Stimulated activated CD8-positive, alpha-beta memory T cell treated with anti-CD3 and anti-CD28 coated beads, Interleukin-15, amount 100 ng/mL, for 4 hours (primary cell): ENCODE measurements around the gene PPP2R3C.
"Not testable (repeated sequence)": the region's sequence is repeated elsewhere in the genome, so short reads cannot be mapped to it uniquely, and the experiment has no call there.

Experiments used
- DNase-seq, 2 donors: peaks; one replicate each; pipeline ENCODE4 v3.0.0-alpha.2; 2020; ENCODE audit warnings: low read depth in 2 of 2

The PPP2R3C gene

GRCh38 chr14:35121887-35122695 is at the start of gene PPP2R3C, which contains the start of gene PRORP:
PPP2R3C (minus strand) TSS chr14:35121990; CDS start chr14:35121959, 31 bp downstream.
PRORP (plus strand) TSS chr14:35122552; CDS start chr14:35123246, 694 bp downstream.
- DNase-seq, result peak; percentile 70 to 76

DNA sequence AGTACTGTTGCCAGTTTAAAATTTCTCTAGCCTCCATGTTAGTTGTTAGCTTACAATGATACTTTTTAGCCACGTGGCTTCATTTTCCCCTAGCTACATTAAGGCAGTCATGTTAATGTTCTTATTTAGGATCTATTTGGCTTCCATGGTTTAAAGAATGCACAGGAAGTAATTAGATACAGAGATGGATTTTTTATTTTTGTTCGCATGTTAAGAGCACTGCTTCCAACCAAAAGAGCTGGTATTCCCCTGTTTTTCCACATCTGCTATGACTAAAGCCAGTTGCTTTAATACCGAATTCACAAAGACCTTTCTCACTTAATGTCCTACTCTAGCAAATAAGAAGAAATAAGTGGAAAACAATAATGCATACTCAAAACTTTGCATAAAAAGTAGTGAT is 45.7 kb upstream of the PPP2R3C start:
- no peak for DNase-seq

- no peak for DNase-seq
Measured at GRCh38 chr14:35164849-35165248, 43.1 kb upstream of the PPP2R3C start.

DNA sequence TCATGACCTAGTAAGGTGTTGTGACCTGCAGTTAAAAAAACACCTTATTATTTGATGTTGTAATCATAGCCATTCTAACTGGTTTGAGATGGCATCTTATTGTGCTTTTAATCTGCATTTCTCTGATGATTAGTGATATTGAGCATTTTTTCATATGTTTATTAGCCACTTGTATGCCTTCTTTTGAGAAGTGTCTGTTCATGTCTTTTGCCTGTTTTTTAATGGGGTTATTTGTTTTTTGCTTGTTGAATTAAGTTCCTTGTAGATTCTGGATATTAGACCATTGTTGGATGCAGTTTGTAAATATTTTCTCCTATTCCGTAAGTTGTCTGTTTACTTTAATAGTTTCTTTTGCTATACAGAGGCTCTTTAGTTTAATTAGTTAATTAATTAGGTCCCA is 41.6 kb upstream of the PPP2R3C start:
- DNase-seq, result no peak

- DNase-seq, result peak in 1 of 2 donors; percentile 18
Measured at GRCh38 chr14:35161231-35161630, 39.4 kb upstream of the PPP2R3C start.

- no peak for DNase-seq
Measured at GRCh38 chr14:35159742-35160409, 38.1 kb upstream of the PPP2R3C start.

- DNase-seq, result no peak
Measured at GRCh38 chr14:35158951-35159653, 37.3 kb upstream of the PPP2R3C start.

DNA sequence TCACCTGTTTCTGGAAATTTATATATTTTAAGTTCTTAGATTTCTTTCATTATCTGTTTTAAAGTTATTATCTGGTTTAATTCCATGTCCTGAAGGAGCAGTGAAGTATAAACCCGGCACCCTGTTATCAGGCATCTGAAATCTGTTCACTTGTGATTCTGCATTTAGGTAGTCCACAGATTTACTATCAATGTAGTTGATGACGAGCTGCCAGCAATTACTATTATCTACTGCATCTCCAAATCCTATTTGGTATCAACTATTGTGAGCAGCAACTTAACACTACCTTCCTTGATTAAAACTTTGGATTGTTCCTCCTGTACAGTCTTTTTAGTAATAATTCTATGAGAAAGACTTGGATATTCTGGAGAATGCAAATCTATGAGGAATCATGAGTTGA is 36.7 kb upstream of the PPP2R3C start:
- no peak for DNase-seq

- no peak for DNase-seq
Measured at GRCh38 chr14:35155962-35156361, 34.2 kb upstream of the PPP2R3C start.

DNA sequence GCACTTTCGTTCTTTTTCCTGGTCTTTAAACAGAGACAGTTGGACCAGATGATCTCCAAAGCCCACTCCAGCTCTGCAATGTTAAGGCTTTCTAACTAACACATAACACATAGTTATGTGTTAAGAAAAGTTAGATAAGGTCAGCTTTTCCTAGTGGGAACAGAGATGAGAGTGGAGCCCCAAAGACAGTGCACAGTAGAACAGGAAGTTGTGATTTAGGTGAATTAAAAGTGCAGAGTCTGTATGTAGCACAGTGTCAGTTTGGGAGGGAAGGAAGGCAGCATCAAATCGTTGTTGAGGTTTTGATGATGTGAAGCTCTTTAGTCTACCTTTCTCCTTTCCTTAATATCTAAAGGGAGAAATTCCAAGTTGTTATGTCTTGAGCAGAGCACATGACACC is 32.2 kb upstream of the PPP2R3C start:
- no peak for DNase-seq

DNA sequence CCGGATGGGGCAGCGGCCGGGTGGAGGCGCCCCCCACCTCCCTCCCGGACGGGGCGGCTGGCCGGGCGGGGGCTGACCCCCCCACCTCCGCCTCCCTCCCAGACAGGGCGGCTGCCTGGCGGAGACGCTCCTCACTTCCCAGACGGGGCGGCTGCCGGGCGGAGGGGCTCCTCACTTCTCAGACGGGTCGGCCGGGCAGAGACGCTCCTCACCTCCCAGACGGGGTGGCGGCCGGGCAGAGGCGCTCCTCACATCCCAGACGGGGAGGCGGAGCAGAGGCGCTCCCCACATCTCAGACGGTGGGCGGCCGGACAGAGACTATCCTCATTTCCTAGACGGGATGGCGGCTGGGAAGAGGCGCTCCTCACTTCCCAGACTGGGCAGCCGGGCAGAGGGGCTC is 30.7 kb upstream of the PPP2R3C start:
- not testable (repeated sequence) for DNase-seq

DNA sequence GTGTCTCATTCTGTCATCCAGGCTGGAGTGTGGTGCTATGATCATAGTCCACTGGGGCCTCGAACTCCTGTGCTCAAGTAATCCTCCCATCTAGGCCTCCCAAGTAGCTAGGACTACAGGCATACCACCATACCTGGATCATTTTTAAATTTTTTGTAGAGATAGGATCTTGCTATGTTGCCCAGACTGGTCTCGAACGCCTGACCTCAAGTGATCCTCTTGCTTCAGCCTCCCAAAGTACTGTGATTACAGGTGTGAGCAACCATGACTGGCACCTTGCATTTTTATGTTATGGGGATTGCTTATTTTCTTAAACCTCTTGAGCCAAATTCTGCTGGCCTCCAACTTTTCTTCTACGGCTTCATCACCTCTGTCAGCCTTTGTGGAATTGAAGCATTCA is 27.4 kb upstream of the PPP2R3C start:
- DNase-seq, result no peak

GRCh38 chr14:35147711-35148110 is 25.9 kb upstream of the PPP2R3C start:
- no peak for DNase-seq

GRCh38 chr14:35147186-35147585 is 25.4 kb upstream of the PPP2R3C start:
- no peak for DNase-seq

- DNase-seq, result no peak
Measured at GRCh38 chr14:35146711-35147149, 24.9 kb upstream of the PPP2R3C start.

GRCh38 chr14:35144029-35144428 is 22.2 kb upstream of the PPP2R3C start:
- no peak for DNase-seq

- no peak for DNase-seq
Measured at GRCh38 chr14:35140718-35141581, 19.2 kb upstream of the PPP2R3C start.

GRCh38 chr14:35138585-35138984 is 16.8 kb upstream of the PPP2R3C start:
- DNase-seq, result no peak

DNA sequence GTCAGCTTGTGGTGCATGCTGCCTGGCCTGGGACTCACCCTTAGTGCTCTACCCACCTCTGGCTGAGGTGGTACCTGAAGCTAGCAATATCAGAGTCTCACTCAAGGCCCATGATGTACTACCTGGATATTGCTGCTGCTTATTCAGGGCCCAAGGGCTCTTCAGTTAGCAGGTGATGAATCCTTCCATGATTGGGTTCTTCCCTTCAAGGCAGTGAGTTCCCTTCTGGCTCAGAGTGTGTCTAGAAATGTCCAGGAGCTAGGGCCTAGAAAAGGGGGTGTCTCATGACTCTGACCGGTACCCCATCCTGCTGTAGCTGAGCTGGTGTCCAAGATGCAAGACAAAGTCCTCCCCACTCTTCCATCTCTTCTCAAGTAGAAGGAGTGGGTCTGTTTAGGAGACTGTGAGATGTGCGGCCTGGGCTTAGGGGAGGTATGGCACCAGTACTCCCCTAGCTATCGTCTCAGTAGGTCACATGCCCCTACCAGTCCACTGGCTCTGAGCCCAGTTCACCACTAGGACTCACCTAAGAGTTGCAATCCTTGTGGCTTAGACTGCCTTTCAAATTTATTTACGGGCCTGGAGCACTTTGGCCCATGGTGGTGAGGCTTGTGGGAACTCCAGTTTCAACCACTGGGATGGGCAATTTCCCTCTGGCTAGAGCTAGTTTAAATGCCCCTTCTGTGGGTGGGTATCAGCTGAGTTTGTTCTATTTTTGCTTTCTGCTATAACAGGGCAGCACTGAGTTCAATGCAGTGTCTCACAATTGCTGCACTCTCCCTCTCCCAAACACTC is 12.7 kb upstream of the PPP2R3C start:
- no peak for DNase-seq

DNA sequence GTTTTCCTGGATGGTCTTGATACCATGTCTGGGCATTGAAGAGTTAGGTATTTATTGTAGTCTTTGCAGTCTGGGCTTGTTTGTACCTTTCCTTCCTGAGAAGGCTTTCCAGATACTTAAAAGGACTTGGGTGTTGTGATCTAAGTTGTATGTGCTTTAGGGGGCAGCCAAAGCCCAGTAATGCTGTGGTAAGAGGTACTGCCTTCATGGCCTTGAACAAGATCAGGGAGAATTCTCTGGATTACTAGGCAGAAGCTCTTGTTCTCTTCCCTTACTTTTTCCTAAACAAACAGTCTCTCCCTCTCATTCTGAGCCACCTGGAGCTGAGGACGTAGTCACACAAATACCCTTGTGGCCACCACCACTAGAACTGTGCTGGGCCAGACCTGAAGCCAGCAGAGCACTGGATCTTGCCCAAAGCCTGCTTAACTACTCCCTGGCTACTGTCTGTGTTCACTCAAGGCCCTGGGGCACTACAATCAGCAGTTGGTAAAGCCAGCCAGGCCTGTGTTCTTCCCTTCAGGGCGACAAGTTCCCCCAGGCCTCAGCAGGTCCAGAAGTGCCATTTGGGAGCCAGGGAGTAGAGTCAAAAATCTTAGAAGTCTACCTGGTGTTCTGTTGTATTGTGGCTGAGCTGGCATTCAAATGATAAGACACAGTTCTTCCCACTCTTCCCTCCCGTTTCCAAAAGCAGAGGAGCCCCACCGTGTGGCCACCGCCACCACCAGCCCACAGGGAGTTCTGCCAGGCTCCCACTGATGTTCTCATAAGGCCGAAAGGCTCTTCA is 11.9 kb upstream of the PPP2R3C start:
- DNase-seq, result no peak
